Body of pancreas (tissue), 4 donors: Measurements from ENCODE around the gene SLC25A27.

ENCODE experiments used
- CTCF ChIP-seq, 7 experiments: fragments of 450-650 bp in 4 of 7; fragments of 200-600 bp in 3 of 7; sonication (generic) in 3 of 7; IDR thresholded peaks; one replicate each; pipeline ENCODE4 v1.5.1; 2016 to 2019; ENCODE audit warnings: antibody characterized with exemption in 7 of 7
- POLR2A ChIP-seq, 3 donors: fragments of 450-650 bp; IDR thresholded peaks; one replicate each; pipeline ENCODE4 v1.6.1; 2016; ENCODE audit warnings: antibody characterized with exemption in 3 of 3, mild to moderate bottlenecking in 2 of 3

- TF ChIP-seq CTCF (IDR thresholded peaks at IDR 0.05), result no peak
- no peak for TF ChIP-seq POLR2A (IDR thresholded peaks at IDR 0.05)
Measured at GRCh38 chr6:46652232-46652602, 558 bp upstream of the SLC25A27 start.
